ENCODE measurements around the gene NIT1. TPM values are rescaled to one million over a fixed set of nuclear protein-coding genes. Genes with fewer than 3 reads are reported as not detected.

NIT1 gene
- total and polyA plus RNA-seq, 2 of the 8 experiments (the other 6 are each of a cell fraction or from before 2014, with no cell fraction given) = 33.0 to 40.4 TPM

GRCh38 chr1:161080441-161081405 lies 37.2 kb upstream of the NIT1 start (continued):
- no peak for TF ChIP-seq CHD7 (IDR thresholded peaks at IDR 0.05; ENCODE audit: insufficient replicate concordance, low read length)
- no peak for TF ChIP-seq ATF2 (IDR thresholded peaks at IDR 0.05; ENCODE audit: low read length)
- TF ChIP-seq JUND (IDR thresholded peaks at IDR 0.05; ENCODE audit: low read length) = no peak
- no peak for TF ChIP-seq EGR1 (IDR thresholded peaks at IDR 0.05; ENCODE audit: borderline replicate concordance, low read depth, low read length)
- TF ChIP-seq SIN3A (conservative IDR thresholded peaks at IDR 0.05 in 1 of 2, IDR thresholded peaks at IDR 0.05 in 1 of 2; ENCODE audit: low read depth in 1 of 2, low read length in 2 of 2) = no peak
- TF ChIP-seq KDM4A (IDR thresholded peaks at IDR 0.05; ENCODE audit: low read depth, low read length, severe bottlenecking) = no peak

Measured in H1 (cell line).